K562 (cell line): Measurements from ENCODE around the gene HPD. TPM values are rescaled to one million over a fixed set of nuclear protein-coding genes. Genes with fewer than 3 reads are reported as not detected.

Experiments
- CBFA2T2 ChIP-seq: fragments of 450-650 bp; conservative IDR thresholded peaks from 2 replicates; pipeline ENCODE4 v1.6.1; 2017; ENCODE audit warnings: mild to moderate bottlenecking
- CBFB ChIP-seq: sonication (generic); formaldehyde crosslinking; IDR thresholded peaks from 2 replicates; pipeline ENCODE4 v1.4.0; 2020; ENCODE audit warnings: mild to moderate bottlenecking, missing genetic modification reagents
- HDAC1 ChIP-seq, 2 experiments: fragments of 450-650 bp; IDR thresholded peaks; 2 replicates each; pipeline ENCODE4 v1.6.1; 2016 to 2017; ENCODE audit warnings: inconsistent platforms in 1 of 2, mild to moderate bottlenecking in 1 of 2, moderate library complexity in 1 of 2
- JUND ChIP-seq, 2 experiments: IDR thresholded peaks; 2 replicates in 1 of 2; 3 replicates in 1 of 2; pipeline ENCODE4 v1.6.1; 2011; ENCODE audit warnings: borderline replicate concordance in 2 of 2, low read depth in 2 of 2, low read length in 2 of 2, improper control_type of control experiment in 1 of 2, missing biosample characterization in 1 of 2, missing genetic modification characterization in 1 of 2, missing genetic modification reagents in 1 of 2
- NEUROD1 ChIP-seq: fragments of 150-350 bp; IDR thresholded peaks from 2 replicates; pipeline ENCODE4 v1.6.1; 2014; ENCODE audit warnings: borderline replicate concordance, low read length, low read depth; ENCODE audit not compliant: partially characterized antibody
- PHTF2 ChIP-seq: fragments of 250-450 bp; sonication (Bioruptor Pico); IDR thresholded peaks from 2 replicates; pipeline ENCODE4 v1.5.0; 2021; ENCODE audit warnings: mild to moderate bottlenecking
- U2AF1 ChIP-seq: fragments of 200-400 bp; formaldehyde crosslinking; optimal IDR thresholded peaks from 2 replicates; pipeline ENCODE3; 2017; ENCODE audit warnings: mild to moderate bottlenecking, low read depth, low read length, moderate library complexity
- ZKSCAN3 ChIP-seq: fragments of 250-450 bp; sonication (Bioruptor Pico); IDR thresholded peaks from 2 replicates; pipeline ENCODE4 v1.4.0; 2020
- ZNF77 ChIP-seq: fragments of 250-450 bp; sonication (Bioruptor Pico); IDR thresholded peaks from 2 replicates; pipeline ENCODE4 v1.5.0; 2020
- ZSCAN32 ChIP-seq: fragments of 450-650 bp; formaldehyde crosslinking; IDR thresholded peaks from 2 replicates; pipeline ENCODE4 v1.4.0; 2020; ENCODE audit warnings: mild to moderate bottlenecking, moderate library complexity
- polyA plus RNA-seq, 8 experiments: library from polyadenylated mRNA; depleted of rRNA in 4 of 8; stranded (reverse) in 5 of 8; unstranded in 3 of 8; fragments of >200 nt; fragmentation: Nextera tagmentation in 2 of 8; fragmentation: Illumina TruSeq in 1 of 8; extraction: Ambion mirVana in 2 of 8; extraction: Trizol in 1 of 8; gene quantifications; 2 replicates each; pipeline versions ENCODE4 v1.2.1 to v1.2.3, GENCODE V29; 2011 to 2014; ENCODE audit warnings: inconsistent platforms in 1 of 8, missing spikeins in 1 of 8
- total RNA-seq, 7 experiments: library from RNA; depleted of rRNA in 6 of 7; stranded (reverse); fragments of >200 nt in 6 of 7; fragmentation: Illumina TruSeq in 2 of 7; extraction: Trizol in 2 of 7; gene quantifications; 2 replicates each; pipeline versions ENCODE4 v1.2.1 to v1.2.3, GENCODE V29; 2011 to 2021; ENCODE audit warnings: low replicate concordance in 1 of 7
- TF ChIP-seq, protein P1 (sequence below): fragments of 200-800 bp; sonication (Bioruptor generic); IDR thresholded peaks from 2 replicates; pipeline ENCODE4 v1.6.1; 2017; ENCODE audit warnings: missing genetic modification characterization, missing compliant biosample characterization
- TF ChIP-seq, protein P2 (sequence below): sonication (generic); IDR thresholded peaks from 2 replicates; pipeline ENCODE4 v1.6.1; 2016
- TF ChIP-seq, protein P3 (sequence below), 2 experiments: IDR thresholded peaks in 1 of 2; conservative IDR thresholded peaks in 1 of 2; 2 replicates each; pipeline ENCODE4 v1.6.1; 2016; ENCODE audit warnings: low read depth in 2 of 2, mild to moderate bottlenecking in 1 of 2, missing compliant biosample characterization in 1 of 2, missing genetic modification characterization in 1 of 2, moderate library complexity in 1 of 2
- TF ChIP-seq, protein P4 (sequence below): fragments of 250-450 bp; sonication (Bioruptor Pico); IDR thresholded peaks from 2 replicates; pipeline ENCODE4 v1.8.0; 2022; ENCODE audit warnings: moderate library complexity, mild to moderate bottlenecking, inconsistent platforms
- TF ChIP-seq, protein P5 (sequence below): fragments of 450-650 bp; conservative IDR thresholded peaks from 2 replicates; pipeline ENCODE4 v1.6.1; 2016; ENCODE audit warnings: missing genetic modification characterization, low read depth, mild to moderate bottlenecking, missing compliant biosample characterization, moderate library complexity

Gene HPD
- total and polyA plus RNA-seq, 9 of the 15 experiments (the other 6 are each of a cell fraction or from before 2014, with no cell fraction given), result 0.06 to 0.29 (median 0.07) TPM; not detected in 4

DNA sequence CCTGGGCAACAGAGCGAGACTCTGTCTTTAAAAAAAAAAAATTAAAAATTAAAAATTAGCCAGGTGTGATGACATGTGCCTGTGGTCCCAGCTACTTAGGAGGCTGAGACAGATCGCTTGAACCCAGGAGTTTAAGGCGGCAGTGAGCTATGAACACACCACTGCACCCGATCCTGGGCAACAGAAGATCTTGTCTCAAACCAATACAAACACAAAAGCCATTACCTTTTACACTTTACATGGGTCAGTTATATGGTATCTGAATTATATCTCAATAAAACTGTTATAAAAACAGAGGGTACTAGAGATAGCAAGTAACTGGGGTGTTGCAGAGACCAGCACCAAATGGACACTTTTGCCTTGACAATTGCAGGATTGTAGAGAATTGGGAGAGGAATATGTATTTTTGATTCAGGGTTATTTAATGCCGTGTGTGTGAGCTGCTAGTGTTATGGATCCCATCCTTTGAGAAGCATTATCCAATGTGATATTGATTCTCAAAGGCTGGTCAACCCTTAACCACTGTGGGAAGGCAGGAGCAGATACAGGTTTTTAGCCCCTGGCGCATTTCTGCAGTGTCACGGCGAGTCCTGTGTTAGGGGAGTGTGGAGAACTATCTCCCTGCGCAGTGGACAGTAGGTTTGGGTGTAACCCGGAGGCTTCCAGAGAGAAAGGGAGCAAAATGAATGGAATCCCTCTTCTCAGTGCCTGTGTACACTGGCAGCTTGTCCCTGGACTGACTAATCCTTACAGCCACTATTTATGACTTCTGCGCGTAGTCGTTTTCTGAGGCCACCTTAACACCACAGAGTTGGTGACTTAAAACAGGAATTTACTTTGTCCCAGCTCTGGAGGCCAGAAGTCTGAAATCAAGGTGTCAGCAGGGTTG lies 34.3 kb upstream of the HPD start (continued):
- TF ChIP-seq, protein P1, sequence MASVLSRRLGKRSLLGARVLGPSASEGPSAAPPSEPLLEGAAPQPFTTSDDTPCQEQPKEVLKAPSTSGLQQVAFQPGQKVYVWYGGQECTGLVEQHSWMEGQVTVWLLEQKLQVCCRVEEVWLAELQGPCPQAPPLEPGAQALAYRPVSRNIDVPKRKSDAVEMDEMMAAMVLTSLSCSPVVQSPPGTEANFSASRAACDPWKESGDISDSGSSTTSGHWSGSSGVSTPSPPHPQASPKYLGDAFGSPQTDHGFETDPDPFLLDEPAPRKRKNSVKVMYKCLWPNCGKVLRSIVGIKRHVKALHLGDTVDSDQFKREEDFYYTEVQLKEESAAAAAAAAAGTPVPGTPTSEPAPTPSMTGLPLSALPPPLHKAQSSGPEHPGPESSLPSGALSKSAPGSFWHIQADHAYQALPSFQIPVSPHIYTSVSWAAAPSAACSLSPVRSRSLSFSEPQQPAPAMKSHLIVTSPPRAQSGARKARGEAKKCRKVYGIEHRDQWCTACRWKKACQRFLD (CRISPR knock-in tag), result no peak
- no peak for TF ChIP-seq CBFB (CRISPR knock-in tag)
- peak; percentile 45 for TF ChIP-seq NEUROD1
- TF ChIP-seq ZNF77 (CRISPR knock-in tag), result no peak
- TF ChIP-seq U2AF1, result no peak
- no peak for TF ChIP-seq PHTF2 (CRISPR knock-in tag)
- TF ChIP-seq, protein P2, sequence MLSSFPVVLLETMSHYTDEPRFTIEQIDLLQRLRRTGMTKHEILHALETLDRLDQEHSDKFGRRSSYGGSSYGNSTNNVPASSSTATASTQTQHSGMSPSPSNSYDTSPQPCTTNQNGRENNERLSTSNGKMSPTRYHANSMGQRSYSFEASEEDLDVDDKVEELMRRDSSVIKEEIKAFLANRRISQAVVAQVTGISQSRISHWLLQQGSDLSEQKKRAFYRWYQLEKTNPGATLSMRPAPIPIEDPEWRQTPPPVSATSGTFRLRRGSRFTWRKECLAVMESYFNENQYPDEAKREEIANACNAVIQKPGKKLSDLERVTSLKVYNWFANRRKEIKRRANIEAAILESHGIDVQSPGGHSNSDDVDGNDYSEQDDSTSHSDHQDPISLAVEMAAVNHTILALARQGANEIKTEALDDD, result peak; percentile 92
- TF ChIP-seq HDAC1 (IDR thresholded peaks at IDR 0.05), result 0 out of 4 replicates have a peak, but pooled peaks of 1 of the 2 experiments have one; percentile 33
- TF ChIP-seq ZSCAN32 (CRISPR knock-in tag), result no peak
- TF ChIP-seq, protein P3, sequence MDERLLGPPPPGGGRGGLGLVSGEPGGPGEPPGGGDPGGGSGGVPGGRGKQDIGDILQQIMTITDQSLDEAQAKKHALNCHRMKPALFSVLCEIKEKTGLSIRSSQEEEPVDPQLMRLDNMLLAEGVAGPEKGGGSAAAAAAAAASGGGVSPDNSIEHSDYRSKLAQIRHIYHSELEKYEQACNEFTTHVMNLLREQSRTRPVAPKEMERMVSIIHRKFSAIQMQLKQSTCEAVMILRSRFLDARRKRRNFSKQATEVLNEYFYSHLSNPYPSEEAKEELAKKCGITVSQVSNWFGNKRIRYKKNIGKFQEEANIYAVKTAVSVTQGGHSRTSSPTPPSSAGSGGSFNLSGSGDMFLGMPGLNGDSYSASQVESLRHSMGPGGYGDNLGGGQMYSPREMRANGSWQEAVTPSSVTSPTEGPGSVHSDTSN (CRISPR knock-in tag; IDR thresholded peaks at IDR 0.05; ENCODE audit: low read depth), result no peak
- TF ChIP-seq, protein P3 (tag; conservative IDR thresholded peaks at IDR 0.05; ENCODE audit: low read depth), result peak; percentile 27; the same call in 1 of the 2 replicates
- TF ChIP-seq, protein P4, sequence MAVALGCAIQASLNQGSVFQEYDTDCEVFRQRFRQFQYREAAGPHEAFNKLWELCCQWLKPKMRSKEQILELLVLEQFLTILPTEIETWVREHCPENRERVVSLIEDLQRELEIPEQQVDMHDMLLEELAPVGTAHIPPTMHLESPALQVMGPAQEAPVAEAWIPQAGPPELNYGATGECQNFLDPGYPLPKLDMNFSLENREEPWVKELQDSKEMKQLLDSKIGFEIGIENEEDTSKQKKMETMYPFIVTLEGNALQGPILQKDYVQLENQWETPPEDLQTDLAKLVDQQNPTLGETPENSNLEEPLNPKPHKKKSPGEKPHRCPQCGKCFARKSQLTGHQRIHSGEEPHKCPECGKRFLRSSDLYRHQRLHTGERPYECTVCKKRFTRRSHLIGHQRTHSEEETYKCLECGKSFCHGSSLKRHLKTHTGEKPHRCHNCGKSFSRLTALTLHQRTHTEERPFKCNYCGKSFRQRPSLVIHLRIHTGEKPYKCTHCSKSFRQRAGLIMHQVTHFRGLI (CRISPR knock-in tag), result no peak
- TF ChIP-seq CBFA2T2, result peak; percentile 5; the same call in 1 of the 2 replicates
- TF ChIP-seq ZKSCAN3 (CRISPR knock-in tag), result no peak
- TF ChIP-seq, protein P5, sequence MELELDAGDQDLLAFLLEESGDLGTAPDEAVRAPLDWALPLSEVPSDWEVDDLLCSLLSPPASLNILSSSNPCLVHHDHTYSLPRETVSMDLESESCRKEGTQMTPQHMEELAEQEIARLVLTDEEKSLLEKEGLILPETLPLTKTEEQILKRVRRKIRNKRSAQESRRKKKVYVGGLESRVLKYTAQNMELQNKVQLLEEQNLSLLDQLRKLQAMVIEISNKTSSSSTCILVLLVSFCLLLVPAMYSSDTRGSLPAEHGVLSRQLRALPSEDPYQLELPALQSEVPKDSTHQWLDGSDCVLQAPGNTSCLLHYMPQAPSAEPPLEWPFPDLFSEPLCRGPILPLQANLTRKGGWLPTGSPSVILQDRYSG (tag), result no peak
- TF ChIP-seq JUND (IDR thresholded peaks at IDR 0.05; ENCODE audit: borderline replicate concordance, low read depth, low read length), result peak; percentile 67; the same call in 1 of the 2 replicates
- no peak; the same call in 2 of the 3 replicates for TF ChIP-seq JUND (tag; IDR thresholded peaks at IDR 0.05; ENCODE audit: borderline replicate concordance, low read depth, low read length)
